Stimulated activated CD8-positive, alpha-beta memory T cell treated with anti-CD3 and anti-CD28 coated beads, Interleukin-12 subunit alpha, Interleukin-12 subunit beta, amount 100 ng/mL, for 4 hours (primary cell): ENCODE measurements around the gene UBE2G2.
A peak's percentile ranks its signal among the peaks of the same experiment; 100 is the strongest.

Experiments used
- DNase-seq: peaks from one replicate; pipeline ENCODE4 v3.0.0-alpha.2; 2020; ENCODE audit warnings: low read depth

The UBE2G2 gene

DNA sequence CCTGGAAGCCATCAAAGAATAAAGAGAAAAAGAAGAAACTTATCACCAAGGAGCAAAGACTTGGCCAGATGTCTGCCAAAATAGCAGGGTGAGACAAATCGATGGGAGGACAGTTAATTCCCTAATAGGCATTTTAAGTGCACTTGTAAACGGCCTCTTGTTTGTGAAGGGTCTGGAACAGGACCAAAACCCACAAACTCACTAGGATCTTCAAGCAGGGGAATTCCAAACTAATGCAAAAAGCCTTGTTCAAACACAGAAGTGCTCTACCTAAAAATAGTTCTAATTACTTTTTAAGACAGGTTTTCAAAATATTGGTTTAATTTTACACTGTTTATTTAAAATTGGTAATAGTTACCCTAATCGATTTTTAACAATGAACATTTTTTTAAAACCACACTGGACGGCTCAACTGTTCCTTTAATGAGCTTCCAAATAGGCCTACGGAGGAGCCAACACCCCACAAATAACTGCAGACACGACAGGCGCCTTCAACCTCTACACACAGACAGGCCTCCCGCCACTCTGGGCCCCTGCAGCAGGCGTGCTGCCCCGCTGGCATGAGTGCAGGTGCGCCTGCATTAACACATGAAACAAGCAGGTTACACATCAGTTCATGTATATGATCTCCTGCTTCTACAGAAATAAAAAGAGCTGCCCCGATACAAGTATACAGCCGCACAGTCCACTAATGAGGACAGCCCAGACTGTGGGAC lies 15.8 kb downstream of the UBE2G2 start:
- no peak for DNase-seq

- no peak for DNase-seq
Measured at GRCh38 chr21:44784810-44785209, 16.8 kb downstream of the UBE2G2 start.

DNA sequence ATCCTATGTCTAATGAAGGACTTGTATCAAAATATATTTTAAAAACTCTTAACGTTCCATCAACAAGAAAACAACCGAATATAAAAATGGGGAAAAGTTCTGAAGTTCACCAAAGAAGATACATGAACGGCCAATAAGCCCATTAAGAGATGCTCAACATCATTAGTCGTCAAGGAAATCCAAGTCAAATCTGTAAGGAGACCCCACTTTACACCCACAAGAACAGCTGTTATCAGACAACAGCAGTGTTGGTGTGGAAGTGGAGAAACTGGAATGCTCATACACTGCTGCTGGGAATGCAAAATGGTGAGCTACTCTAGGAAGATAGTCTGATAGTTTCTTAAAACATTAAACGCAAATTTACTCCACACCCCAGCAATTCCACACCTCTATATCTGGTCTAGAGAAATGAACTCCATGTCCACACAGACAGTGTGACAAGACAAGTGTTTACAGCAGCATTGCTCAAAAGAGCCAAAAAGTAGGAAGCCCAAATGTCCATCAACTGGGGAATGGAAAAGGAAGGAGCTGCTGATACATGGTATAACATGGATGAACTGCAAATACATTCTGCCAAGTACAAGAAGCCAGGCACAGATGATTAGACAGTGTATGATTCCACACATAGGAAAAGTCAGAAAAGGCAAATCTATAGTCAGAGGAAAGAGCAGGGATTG lies 18.5 kb downstream of the UBE2G2 start:
- no peak for DNase-seq

DNA sequence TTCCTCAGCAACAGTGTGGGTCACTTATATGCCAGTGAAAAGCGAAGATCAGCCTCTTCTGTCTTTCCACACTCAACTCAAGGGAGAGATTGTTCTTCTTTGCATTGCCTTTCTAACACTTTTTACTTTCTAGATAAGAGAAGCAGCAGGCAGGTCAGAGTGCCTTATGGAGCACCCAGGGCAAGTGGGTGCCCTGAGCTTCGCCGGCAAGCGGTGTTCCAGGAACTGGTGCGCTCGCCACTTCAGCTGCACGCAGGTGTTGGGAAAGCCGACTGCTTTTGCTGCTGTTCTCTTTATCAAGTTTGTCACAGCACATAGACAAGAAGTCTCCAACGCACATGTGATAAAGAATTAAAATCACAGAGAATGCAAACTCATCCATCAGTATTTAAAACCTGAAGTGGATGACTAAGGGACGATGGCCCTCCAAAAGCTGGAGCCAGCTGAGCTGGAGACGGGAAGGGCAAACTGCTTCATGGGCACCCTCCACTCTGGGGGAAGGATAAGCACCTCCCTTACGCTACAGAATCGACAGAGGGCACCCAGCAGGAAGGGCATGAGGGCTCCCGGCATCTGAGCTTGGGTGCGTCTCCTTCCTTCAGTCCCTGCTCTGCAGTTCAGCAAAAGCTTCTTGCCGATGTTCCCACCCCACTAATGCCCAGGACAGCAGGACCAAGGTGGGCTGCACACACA lies 20.7 kb downstream of the UBE2G2 start:
- DNase-seq: no peak

DNA sequence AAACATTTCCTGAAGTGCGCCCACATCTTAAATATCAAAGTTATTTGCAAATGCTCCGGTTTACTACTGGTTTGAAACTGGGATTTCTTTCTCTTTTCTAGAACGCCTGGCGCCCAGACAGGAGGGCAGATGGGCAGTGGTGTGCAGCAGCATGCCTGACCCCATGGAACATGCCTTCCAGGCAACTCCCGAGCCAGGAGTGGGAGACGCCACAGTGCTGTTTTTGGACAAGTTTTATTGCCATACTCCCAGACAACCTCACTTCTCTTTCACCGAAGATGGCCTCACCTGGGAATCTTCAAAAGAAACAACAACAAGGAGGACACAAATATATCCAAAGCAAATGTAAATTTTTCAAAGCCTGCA lies 21.5 kb downstream of the UBE2G2 start:
- DNase-seq: no peak

DNA sequence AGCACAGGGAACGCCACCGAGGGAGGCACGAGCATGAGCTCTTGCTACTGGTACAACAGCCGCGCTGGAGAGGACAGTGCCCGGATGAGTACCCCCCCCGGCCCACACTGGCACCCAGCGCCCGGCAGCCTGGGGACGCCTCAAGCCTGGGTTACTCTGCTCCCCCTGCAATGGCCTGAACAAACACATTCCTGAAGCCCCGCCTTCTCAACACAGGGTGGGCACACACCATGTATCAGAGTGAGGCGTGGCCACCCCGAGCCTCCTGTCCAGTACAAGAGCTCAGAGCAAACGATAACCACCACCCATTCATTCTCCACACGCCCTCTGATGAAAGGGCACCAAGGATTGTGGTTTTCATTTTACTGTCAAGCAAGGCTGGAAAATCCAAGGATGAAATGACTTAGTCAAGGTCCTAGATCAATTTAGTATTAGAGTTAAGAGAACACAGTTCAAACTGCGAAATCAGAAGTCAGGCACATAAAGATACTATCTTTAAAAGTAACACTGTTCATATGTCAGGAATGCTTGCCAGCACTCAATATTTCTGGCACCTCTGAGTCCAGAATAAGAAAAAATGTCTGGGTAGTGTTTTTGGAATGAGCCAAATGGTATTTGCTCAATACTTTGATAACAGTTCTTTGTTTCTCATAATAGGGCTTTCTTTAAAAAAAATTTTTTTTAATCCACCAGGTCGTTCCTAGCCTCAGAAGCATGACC lies 22.0 kb downstream of the UBE2G2 start:
- DNase-seq: no peak

DNA sequence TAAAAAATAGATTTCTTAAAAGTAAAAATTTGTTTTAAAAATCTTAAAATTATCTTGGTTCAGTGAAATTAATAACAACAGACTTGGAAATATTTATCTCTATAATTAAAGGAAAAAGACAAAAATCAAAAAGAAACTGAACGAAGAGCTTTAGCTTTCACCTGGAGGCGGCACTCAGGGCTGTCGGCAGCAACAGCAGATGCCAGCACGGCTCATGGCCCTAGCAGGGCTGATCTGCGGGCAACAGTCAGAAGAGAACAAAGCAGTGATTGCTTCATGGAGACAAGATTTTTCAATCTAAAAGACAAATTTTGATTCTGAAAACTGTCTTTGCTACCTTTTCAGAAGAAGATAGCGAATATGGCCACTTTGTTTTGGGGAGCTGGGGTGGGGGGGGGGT lies 22.6 kb downstream of the UBE2G2 start:
- DNase-seq: no peak

DNA sequence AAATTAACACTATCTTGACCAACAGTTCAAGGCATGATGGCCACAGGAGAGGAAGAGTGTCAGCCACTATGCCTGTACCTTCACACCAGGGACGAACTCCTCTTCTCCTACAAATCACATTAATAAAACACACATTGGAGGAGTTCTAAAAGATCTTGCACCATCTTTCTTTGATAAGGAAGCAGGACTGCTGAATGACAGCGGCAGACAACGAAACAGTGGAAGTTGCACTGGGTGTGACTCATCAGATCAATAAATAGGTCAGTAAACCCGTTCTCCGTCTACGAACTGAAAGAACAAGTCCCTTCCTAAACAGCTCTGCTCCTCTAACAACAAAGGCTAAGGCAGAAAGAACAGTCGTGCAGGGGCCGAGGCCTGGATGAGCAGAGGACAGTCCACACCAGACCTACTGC lies 23.1 kb downstream of the UBE2G2 start:
- DNase-seq: no peak

GRCh38 chr21:44778094-44778493 lies 23.5 kb downstream of the UBE2G2 start:
- no peak for DNase-seq

DNA sequence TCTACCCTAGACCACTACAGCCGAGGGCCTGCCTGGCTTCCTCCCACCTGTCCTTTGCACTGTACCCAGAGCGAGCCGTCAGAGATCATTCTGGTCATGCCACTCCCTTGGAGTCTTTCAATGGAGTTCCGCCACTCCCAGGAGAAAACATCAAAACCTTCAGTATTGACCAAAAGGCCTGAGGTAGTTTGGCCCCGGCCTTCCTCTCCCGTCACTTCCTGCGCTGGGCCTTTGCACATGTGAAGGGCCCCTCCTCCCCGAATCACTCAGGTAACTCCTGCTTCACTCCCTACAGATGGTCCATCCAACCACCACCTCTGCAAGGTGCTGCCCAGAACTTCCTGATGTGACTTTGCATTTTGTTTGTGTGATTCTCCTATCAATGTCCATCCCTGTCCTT lies 26.6 kb downstream of the UBE2G2 start:
- no peak for DNase-seq

- DNase-seq: no peak
Measured at GRCh38 chr21:44773291-44773932, 28.2 kb downstream of the UBE2G2 start.

DNA sequence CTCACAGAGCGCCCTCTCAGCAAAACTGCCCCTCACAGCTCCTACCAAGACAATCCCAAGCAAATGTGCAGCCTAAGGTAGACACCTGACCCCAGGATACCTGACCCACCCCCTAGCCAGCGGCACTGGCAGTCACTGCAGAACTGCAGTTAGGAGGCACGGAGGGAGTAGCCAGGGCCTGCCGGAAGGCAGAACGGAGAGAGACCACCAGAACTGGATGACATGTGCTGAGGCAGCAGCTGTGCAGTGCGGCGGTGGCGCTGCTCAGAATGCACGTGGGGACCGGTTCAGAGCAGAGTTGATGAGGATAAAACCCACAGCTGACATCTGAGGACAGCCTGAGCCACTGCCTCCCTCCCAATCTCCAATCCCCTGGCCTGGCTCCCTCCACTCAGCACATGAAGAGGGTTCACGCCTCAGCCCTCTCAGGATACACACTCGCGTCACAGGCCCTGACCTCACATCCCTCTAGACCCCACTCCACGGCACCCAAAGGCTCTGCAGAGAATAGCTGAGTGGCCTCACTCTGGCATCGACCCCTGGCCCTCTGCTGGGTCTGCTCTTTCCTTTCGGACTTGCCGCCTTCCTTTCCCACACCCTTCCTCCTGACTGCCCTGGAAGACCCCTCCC lies 29.6 kb downstream of the UBE2G2 start:
- no peak for DNase-seq

GRCh38 chr21:44767834-44768831 lies 33.5 kb downstream of the UBE2G2 start:
- DNase-seq: no peak

GRCh38 chr21:44766818-44767354 lies 34.7 kb downstream of the UBE2G2 start:
- DNase-seq: no peak

- DNase-seq: no peak
Measured at GRCh38 chr21:44766014-44766817, 35.4 kb downstream of the UBE2G2 start.

DNA sequence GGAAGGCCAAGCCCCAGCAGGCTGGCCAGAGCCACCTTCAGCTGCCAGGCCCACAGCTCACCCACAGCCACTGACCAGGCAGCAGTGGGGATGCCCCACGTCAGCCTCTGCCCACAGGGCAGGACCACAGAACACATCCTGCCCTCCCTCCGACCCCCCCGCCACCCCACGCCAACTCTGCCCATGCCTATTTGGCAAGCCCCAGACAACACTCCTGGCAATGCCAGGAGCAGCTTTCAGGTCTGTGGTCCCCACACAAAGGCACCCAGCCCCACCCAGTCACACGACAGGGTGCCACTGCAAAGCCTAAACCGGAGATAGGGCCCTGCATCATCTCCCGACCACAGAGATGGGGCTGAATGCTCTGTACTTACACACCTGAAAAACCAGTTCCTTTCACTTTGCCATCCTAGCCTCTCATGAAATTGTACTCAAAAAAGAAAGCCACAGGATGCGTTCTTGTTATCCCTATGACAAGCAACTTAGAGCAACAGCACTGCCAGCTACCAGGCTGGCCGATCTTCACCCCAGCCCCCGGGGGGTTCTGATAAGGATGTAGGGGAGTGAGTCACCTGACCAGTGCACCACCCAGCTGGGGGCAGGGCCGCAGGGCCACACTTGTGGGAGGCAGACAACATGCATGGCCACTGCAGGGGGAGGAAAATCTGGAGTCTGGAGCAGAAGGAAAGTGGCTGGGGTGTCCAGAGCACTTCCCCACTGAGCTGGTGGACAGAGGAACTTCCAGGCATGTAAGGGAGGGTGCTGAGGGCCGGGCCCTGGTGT lies 36.2 kb downstream of the UBE2G2 start:
- peak; percentile 15 for DNase-seq

- DNase-seq: no peak
Measured at GRCh38 chr21:44764319-44765230, 37.0 kb downstream of the UBE2G2 start.
